Measurements from ENCODE around the gene CISH. TPM values are rescaled to one million over a fixed set of nuclear protein-coding genes. Genes with fewer than 3 reads are reported as not detected.
A peak's percentile ranks its signal among the peaks of the same experiment; 100 is the strongest.

The CISH gene
- total RNA-seq, 3 donors from 2014 or later (not counting 1 experiment from before 2014, with no cell fraction given): 2.4 to 23.6 (median 11.3) TPM

DNA sequence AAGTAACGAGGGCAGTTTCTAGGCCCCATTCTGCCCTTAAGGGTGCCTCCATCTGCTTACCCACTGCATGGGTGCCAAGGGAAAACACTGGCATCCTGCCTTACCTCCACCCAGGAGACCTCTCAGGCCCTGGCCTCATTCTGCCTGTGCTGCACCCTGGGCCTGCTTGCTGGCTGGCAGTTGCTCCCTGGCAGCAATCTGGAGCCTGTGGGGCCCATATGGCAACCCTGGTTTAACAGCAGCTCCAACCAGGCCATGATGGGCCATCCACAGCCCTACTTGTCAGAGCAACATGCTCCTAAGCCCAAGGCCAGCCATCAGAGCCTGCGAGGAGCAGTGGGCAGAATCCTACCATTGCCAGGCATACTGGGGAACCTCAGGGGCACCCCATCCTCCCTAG is 47.7 kb downstream of the CISH start:
- Mint-ChIP-seq H3K27me3 (ENCODE audit: low read depth in 2 of 2) (no peaks in the 10 kb centered on the region), H3K4me1 (peaks cover 12 to 28% of the 10 kb centered on the region in 2 donors), H3K9me3 (no peaks in the 10 kb centered on the region), H3K27ac (peak overlapping the region in 1 of 2 donors; percentile 33), H3K36me3 (no peaks in the 10 kb centered on the region), H3K4me3 (no peak overlapping the region)
- peaks cover 23% of the 10 kb centered on the region for H3K4me1 ChIP-seq (ENCODE audit: control insufficient read depth, insufficient read depth, low read length)
- no peaks in the 10 kb centered on the region for H3K27me3 ChIP-seq (ENCODE audit: control insufficient read depth, insufficient read depth, low read length)
- intact Hi-C loops (cut with micrococcal nuclease): no loop called here
- ATAC-seq: no peak
- H3K36me3 ChIP-seq (ENCODE audit: control insufficient read depth, insufficient read depth, low read length): no peaks in the 10 kb centered on the region
- no peak overlapping the region for H3K4me3 ChIP-seq (ENCODE audit: low read length)
- no peak for DNase-seq
- TF ChIP-seq, protein P1, sequence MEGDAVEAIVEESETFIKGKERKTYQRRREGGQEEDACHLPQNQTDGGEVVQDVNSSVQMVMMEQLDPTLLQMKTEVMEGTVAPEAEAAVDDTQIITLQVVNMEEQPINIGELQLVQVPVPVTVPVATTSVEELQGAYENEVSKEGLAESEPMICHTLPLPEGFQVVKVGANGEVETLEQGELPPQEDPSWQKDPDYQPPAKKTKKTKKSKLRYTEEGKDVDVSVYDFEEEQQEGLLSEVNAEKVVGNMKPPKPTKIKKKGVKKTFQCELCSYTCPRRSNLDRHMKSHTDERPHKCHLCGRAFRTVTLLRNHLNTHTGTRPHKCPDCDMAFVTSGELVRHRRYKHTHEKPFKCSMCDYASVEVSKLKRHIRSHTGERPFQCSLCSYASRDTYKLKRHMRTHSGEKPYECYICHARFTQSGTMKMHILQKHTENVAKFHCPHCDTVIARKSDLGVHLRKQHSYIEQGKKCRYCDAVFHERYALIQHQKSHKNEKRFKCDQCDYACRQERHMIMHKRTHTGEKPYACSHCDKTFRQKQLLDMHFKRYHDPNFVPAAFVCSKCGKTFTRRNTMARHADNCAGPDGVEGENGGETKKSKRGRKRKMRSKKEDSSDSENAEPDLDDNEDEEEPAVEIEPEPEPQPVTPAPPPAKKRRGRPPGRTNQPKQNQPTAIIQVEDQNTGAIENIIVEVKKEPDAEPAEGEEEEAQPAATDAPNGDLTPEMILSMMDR (IDR thresholded peaks at IDR 0.05): no peak
- no peak overlapping the region for H3K27ac ChIP-seq (ENCODE audit: low read length)
- no peaks in the 10 kb centered on the region for H3K9me3 ChIP-seq (ENCODE audit: control insufficient read depth, insufficient read depth, low read length)
- WGBS (ENCODE audit: insufficient coverage): 96% methylated on average over 2 of the region's 2 CpGs

DNA sequence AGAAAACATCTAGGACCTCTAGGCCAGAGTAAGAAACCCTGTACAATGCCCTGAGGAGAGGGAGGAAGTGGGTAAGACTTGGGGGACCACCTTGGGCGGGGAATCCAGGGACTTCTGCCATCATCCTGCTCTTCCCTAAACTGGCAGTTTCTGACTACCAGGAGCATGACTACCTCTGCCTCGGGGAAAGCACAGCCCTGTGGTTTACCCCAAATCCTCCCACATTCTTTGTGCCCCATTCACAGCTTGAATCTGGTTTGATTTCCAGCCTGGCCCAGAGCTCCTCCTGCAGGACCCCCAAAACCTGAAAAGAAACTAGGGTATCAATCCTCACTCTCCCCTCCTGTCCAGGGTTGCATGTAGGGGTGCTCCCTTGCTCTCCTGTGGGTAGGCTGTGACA is 48.7 kb downstream of the CISH start:
- H3K27ac Mint-ChIP-seq: no peak overlapping the region
- 55% methylated on average over 2 of the region's 2 CpGs for WGBS (ENCODE audit: insufficient coverage)

DNA sequence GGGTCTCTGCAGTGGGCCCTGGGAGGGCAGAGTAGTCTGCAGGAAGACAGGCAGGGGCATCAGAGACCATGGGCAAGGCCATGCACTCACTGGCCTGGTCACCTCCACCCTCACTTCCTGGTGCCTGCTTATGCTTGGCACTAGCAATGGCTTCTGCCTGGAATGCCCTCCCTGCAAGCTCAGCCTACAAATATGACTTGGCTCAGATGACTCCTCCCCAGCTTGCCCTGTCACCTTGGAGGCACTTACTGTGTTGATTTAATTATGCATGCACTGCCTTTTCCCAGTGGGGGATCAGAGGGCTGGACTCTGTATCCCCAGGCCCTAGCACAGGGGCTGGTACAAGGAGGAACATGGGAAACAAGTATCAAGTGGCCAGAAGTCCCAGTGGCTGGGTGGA is 51.9 kb downstream of the CISH start:
- H3K27me3 ChIP-seq (ENCODE audit: control insufficient read depth, insufficient read depth, low read length): no peaks in the 10 kb centered on the region
- intact Hi-C loops (cut with micrococcal nuclease): no loop called here
- DNase-seq: no peak
- Mint-ChIP-seq H3K4me3 (no peak overlapping the region), H3K27ac (no peak overlapping the region), H3K36me3 (no peaks in the 10 kb centered on the region), H3K4me1 (peaks cover under 1 to 7% of the 10 kb centered on the region in 2 donors), H3K9me3 (no peaks in the 10 kb centered on the region), H3K27me3 (ENCODE audit: low read depth in 2 of 2) (no peaks in the 10 kb centered on the region)
- H3K9me3 ChIP-seq (ENCODE audit: control insufficient read depth, insufficient read depth, low read length): no peaks in the 10 kb centered on the region
- H3K36me3 ChIP-seq (ENCODE audit: control insufficient read depth, insufficient read depth, low read length): no peaks in the 10 kb centered on the region
- TF ChIP-seq, protein P1 (IDR thresholded peaks at IDR 0.05): no peak
- peaks cover 2% of the 10 kb centered on the region for H3K4me1 ChIP-seq (ENCODE audit: control insufficient read depth, insufficient read depth, low read length)
- no peak overlapping the region for H3K27ac ChIP-seq (ENCODE audit: low read length)
- no peak for ATAC-seq
- H3K4me3 ChIP-seq (ENCODE audit: low read length): no peak overlapping the region

More for the DNA sequence above, 48.7 kb downstream of the CISH start:
- Histone ChIP-seq H3K9me3 (ENCODE audit: control insufficient read depth, insufficient read depth, low read length) (no peaks in the 10 kb centered on the region), H3K4me3 (ENCODE audit: low read length) (no peak overlapping the region), H3K4me1 (ENCODE audit: control insufficient read depth, insufficient read depth, low read length) (peaks cover 13% of the 10 kb centered on the region), H3K27ac (ENCODE audit: low read length) (no peak overlapping the region), H3K36me3 (ENCODE audit: control insufficient read depth, insufficient read depth, low read length) (no peaks in the 10 kb centered on the region), H3K27me3 (ENCODE audit: control insufficient read depth, insufficient read depth, low read length) (no peaks in the 10 kb centered on the region)
- H3K4me3 Mint-ChIP-seq: no peak overlapping the region
- no peaks in the 10 kb centered on the region for H3K27me3 Mint-ChIP-seq (ENCODE audit: low read depth in 2 of 2)
- DNase-seq (no peak), ATAC-seq (no peak)
- TF ChIP-seq, protein P1 (IDR thresholded peaks at IDR 0.05): no peak
- intact Hi-C loops (cut with micrococcal nuclease): no loop called here
- H3K4me1 Mint-ChIP-seq: peaks cover 10 to 22% of the 10 kb centered on the region in 2 donors
- H3K9me3 Mint-ChIP-seq: no peaks in the 10 kb centered on the region
- H3K36me3 Mint-ChIP-seq: no peaks in the 10 kb centered on the region

DNA sequence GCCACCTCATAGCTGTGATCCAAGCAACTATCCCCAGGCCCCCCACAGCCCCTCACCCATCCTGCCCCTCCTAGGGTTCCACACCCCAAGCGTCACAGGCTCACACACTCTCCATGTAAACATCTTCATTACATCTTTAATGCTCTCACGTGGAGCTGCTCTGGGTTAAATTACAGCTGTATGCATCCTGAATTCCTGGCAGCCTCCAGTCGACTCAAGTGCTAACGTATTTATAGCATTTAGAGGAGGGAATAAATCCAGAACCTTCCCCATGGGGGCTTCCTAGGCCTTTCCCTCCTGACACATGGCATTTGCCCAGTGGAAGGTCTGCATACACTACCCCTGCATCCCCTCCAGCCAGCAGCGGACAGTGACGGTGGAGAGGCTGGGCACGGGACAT is 53.7 kb downstream of the CISH start:
- intact Hi-C loops (cut with micrococcal nuclease): no loop called here

More for the DNA sequence above, 53.7 kb downstream of the CISH start:
- Histone ChIP-seq H3K4me3 (ENCODE audit: low read length) (no peak overlapping the region), H3K4me1 (ENCODE audit: control insufficient read depth, insufficient read depth, low read length) (peaks cover 7% of the 10 kb centered on the region), H3K27ac (ENCODE audit: low read length) (no peak overlapping the region), H3K9me3 (ENCODE audit: control insufficient read depth, insufficient read depth, low read length) (no peaks in the 10 kb centered on the region), H3K36me3 (ENCODE audit: control insufficient read depth, insufficient read depth, low read length) (no peaks in the 10 kb centered on the region), H3K27me3 (ENCODE audit: control insufficient read depth, insufficient read depth, low read length) (no peaks in the 10 kb centered on the region)
- no peaks in the 10 kb centered on the region for H3K36me3 Mint-ChIP-seq
- TF ChIP-seq, protein P1 (IDR thresholded peaks at IDR 0.05): no peak
- no peak for ATAC-seq
- H3K27ac Mint-ChIP-seq: no peak overlapping the region
- peaks cover 6 to 8% of the 10 kb centered on the region in 2 donors for H3K4me1 Mint-ChIP-seq
- no peaks in the 10 kb centered on the region for H3K27me3 Mint-ChIP-seq (ENCODE audit: low read depth in 2 of 2)
- DNase-seq: no peak
- 85% methylated on average over 7 of the region's 7 CpGs for WGBS (ENCODE audit: insufficient coverage)
- no peak overlapping the region for H3K4me3 Mint-ChIP-seq
- no peaks in the 10 kb centered on the region for H3K9me3 Mint-ChIP-seq

Measured in natural killer cell (primary cell).